Measurements from ENCODE around the gene EXOC6B.
"Not testable (repeated sequence)": the region's sequence is repeated elsewhere in the genome, so short reads cannot be mapped to it uniquely, and the experiment has no call there.

The EXOC6B gene

GRCh38 chr2:72538486-72538885 lies 287.3 kb downstream of the EXOC6B start:
- DNase-seq = no peak

GRCh38 chr2:72535586-72535985 lies 290.2 kb downstream of the EXOC6B start:
- DNase-seq = not testable (repeated sequence)

GRCh38 chr2:72533765-72534164 lies 292.1 kb downstream of the EXOC6B start:
- no peak for DNase-seq

GRCh38 chr2:72527424-72527823 lies 298.4 kb downstream of the EXOC6B start:
- no peak for DNase-seq

- no peak for DNase-seq
Measured at GRCh38 chr2:72526623-72527022, 299.2 kb downstream of the EXOC6B start.

GRCh38 chr2:72524071-72524470 lies 301.8 kb downstream of the EXOC6B start:
- DNase-seq = no peak

- DNase-seq = no peak
Measured at GRCh38 chr2:72515696-72516095, 310.1 kb downstream of the EXOC6B start.

GRCh38 chr2:72513011-72513410 lies 312.8 kb downstream of the EXOC6B start:
- no peak for DNase-seq

GRCh38 chr2:72512376-72512775 lies 313.5 kb downstream of the EXOC6B start:
- DNase-seq = no peak

- DNase-seq = no peak
Measured at GRCh38 chr2:72511906-72512305, 313.9 kb downstream of the EXOC6B start.

GRCh38 chr2:72497763-72498162 lies 328.1 kb downstream of the EXOC6B start:
- DNase-seq = no peak

GRCh38 chr2:72496479-72496878 lies 329.4 kb downstream of the EXOC6B start:
- DNase-seq = no peak

GRCh38 chr2:72494392-72494791 lies 331.4 kb downstream of the EXOC6B start:
- no peak for DNase-seq

GRCh38 chr2:72484622-72485021 lies 341.2 kb downstream of the EXOC6B start:
- not testable (repeated sequence) for DNase-seq

- no peak for DNase-seq
Measured at GRCh38 chr2:72483346-72483745, 342.5 kb downstream of the EXOC6B start.

GRCh38 chr2:72475246-72475645 lies 350.6 kb downstream of the EXOC6B start:
- no peak for DNase-seq

- no peak for DNase-seq
Measured at GRCh38 chr2:72457801-72458516, 367.9 kb downstream of the EXOC6B start.

GRCh38 chr2:72454189-72454588 lies 371.6 kb downstream of the EXOC6B start:
- DNase-seq = no peak

GRCh38 chr2:72442270-72442669 lies 383.6 kb downstream of the EXOC6B start:
- no peak for DNase-seq

- no peak for DNase-seq
Measured at GRCh38 chr2:72439892-72440291, 385.9 kb downstream of the EXOC6B start.

- no peak for DNase-seq
Measured at GRCh38 chr2:72438364-72438763, 387.5 kb downstream of the EXOC6B start.

GRCh38 chr2:72431737-72432136 lies 394.1 kb downstream of the EXOC6B start:
- no peak for DNase-seq

- no peak for DNase-seq
Measured at GRCh38 chr2:72427022-72427861, 398.6 kb downstream of the EXOC6B start.

GRCh38 chr2:72425996-72426395 lies 399.8 kb downstream of the EXOC6B start:
- DNase-seq = no peak

Measured in left hindlimb (tissue), 1 donor.